GM12865 (cell line): ENCODE data around the gene ZNF576.
"Not testable (repeated sequence)": the region's sequence is repeated elsewhere in the genome, so short reads cannot be mapped to it uniquely, and the experiment has no call there.

Experiments
- DNase-seq: peaks from one replicate; pipeline ENCODE4 v3.0.0; 2010; ENCODE audit warnings: low read depth
- H3K4me3 ChIP-seq: 2 replicates; pipeline ENCODE4 v1.5.1; 2011; ENCODE audit warnings: mild to moderate bottlenecking, low read depth, low read length, control low read depth
- TF ChIP-seq, protein P1 (sequence below): IDR thresholded peaks from 2 replicates; pipeline ENCODE4 v1.5.1; 2011; ENCODE audit warnings: low read length, control low read depth, low read depth, inconsistent platforms; ENCODE audit not compliant: insufficient read depth; ENCODE audit errors: missing control alignments

Gene ZNF576

GRCh38 chr19:43628646-43629326 is 32.4 kb downstream of the ZNF576 start:
- no peak for DNase-seq
- TF ChIP-seq, protein P1, sequence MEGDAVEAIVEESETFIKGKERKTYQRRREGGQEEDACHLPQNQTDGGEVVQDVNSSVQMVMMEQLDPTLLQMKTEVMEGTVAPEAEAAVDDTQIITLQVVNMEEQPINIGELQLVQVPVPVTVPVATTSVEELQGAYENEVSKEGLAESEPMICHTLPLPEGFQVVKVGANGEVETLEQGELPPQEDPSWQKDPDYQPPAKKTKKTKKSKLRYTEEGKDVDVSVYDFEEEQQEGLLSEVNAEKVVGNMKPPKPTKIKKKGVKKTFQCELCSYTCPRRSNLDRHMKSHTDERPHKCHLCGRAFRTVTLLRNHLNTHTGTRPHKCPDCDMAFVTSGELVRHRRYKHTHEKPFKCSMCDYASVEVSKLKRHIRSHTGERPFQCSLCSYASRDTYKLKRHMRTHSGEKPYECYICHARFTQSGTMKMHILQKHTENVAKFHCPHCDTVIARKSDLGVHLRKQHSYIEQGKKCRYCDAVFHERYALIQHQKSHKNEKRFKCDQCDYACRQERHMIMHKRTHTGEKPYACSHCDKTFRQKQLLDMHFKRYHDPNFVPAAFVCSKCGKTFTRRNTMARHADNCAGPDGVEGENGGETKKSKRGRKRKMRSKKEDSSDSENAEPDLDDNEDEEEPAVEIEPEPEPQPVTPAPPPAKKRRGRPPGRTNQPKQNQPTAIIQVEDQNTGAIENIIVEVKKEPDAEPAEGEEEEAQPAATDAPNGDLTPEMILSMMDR, result no peak
- H3K4me3 ChIP-seq, result no peak overlapping the region

DNA sequence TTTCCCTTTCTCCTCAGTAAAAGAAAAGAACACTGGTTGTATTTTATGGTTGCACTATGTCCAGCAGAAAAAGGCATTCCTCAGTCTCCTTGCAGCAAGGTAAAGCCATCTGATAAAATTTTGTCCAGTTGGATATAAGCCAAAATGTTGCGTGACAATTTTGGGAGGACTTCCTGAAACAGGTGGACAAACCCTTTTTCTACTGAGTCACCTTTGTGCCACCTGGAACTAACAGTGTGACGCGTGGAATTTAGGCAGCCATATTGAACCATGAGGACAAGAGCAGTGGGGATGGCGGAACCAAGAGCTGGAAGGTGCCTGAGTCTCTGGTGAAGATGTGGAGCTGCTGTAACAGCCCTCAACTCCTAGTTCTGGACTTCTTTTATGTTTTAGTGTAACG is 35.1 kb downstream of the ZNF576 start:
- TF ChIP-seq, protein P1, result no peak
- no peak for DNase-seq
- no peak overlapping the region for H3K4me3 ChIP-seq

DNA sequence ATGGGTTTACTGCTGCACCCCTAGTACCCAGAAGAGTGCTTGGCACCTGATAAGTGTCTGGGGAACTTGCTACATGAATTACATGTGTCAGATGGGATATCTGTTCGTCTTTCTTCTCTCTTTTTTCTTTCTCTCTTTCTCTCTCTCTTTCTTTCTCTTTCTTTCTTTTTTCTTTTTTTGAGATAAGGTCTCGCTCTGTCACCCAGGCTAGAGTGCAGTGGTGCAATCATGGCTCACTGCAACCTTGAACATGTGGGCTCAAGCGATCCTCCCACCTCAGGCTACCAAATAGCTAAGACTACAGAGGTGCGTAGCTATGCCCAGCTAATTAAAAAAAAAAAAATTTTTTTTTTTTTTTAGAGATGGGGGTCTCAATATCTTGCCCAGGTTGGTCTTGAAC is 37.1 kb downstream of the ZNF576 start:
- DNase-seq, result no peak
- TF ChIP-seq, protein P1, result no peak
- no peak overlapping the region for H3K4me3 ChIP-seq

- no peak overlapping the region for H3K4me3 ChIP-seq
- TF ChIP-seq, protein P1, result no peak
Measured at GRCh38 chr19:43634068-43634467, 37.7 kb downstream of the ZNF576 start.

DNA sequence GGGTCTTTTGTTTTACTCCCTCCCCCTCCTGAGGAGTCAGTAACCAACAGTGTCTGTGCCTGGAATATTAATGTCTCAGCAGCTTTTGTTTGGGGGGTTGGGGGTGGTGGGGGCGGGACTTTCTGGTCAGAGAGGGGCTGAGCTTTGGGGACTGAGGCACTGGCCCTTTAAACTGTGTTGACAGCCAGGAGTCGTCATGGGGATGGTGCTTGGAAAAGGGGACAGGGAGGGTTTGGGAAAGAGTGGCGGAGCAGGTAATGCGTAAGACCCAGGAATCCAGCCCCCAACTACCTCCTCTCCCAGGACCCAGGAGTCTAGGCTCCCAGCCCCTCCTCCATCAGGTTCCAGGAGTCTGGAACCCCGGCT is 38.1 kb downstream of the ZNF576 start:
- DNase-seq, result no peak
- no peak overlapping the region for H3K4me3 ChIP-seq
- TF ChIP-seq, protein P1, result no peak

More at GRCh38 chr19:43634068-43634467, 37.7 kb downstream of the ZNF576 start:
- no peak for DNase-seq

- DNase-seq, result no peak
- H3K4me3 ChIP-seq, result no peak overlapping the region
- TF ChIP-seq, protein P1, result no peak
Measured at GRCh38 chr19:43634872-43635560, 38.6 kb downstream of the ZNF576 start.

- not testable (repeated sequence) for DNase-seq, H3K4me3 ChIP-seq
Measured at GRCh38 chr19:43635561-43635940, 39.2 kb downstream of the ZNF576 start.
